HEK293 (cell line): ENCODE data around the gene S100A4.

Experiments
- CTCF ChIA-PET: fragments of 350-600 bp; formaldehyde crosslinking; extraction: SDS; loops from one replicate; lab custom pipeline; 2021; ENCODE audit warnings: antibody characterized with exemption; lab: Yijun Ruan, JAX
- POLR2A ChIA-PET: fragments of 300-600 bp; formaldehyde crosslinking; extraction: SDS; loops from one replicate; lab custom pipeline; 2020; ENCODE audit warnings: antibody characterized with exemption, inconsistent platforms; lab: Yijun Ruan, JAX
- H3K27ac ChIP-seq: fragments of 200-500 bp; sonication (Bioruptor generic); 2 replicates; pipeline ENCODE4 v1.5.1; 2014; ENCODE audit warnings: low read depth, low read length, control low read depth, inconsistent platforms; ENCODE audit errors: extremely low read depth
- H3K36me3 ChIP-seq, 2 experiments: fragments of 200-500 bp in 1 of 2; sonication (Bioruptor generic) in 1 of 2; 1 replicate in 1 of 2; 2 replicates in 1 of 2; pipeline ENCODE4 v1.5.1; 2014 to 2017; ENCODE audit warnings: inconsistent platforms in 2 of 2, low read length in 2 of 2; ENCODE audit not compliant: control insufficient read depth in 2 of 2, insufficient read depth in 1 of 2
- H3K4me1 ChIP-seq: fragments of 200-500 bp; sonication (Bioruptor generic); 2 replicates; pipeline ENCODE4 v1.5.1; 2014; ENCODE audit warnings: mild to moderate bottlenecking, low read length, inconsistent platforms; ENCODE audit not compliant: control insufficient read depth, insufficient read depth
- H3K4me3 ChIP-seq: 2 replicates; pipeline ENCODE4 v1.5.1; 2011; ENCODE audit warnings: low read depth, mild to moderate bottlenecking, control low read depth, low read length, moderate library complexity
- H3K9me3 ChIP-seq: fragments of 200-500 bp; sonication (Bioruptor generic); 2 replicates; pipeline ENCODE4 v1.5.1; 2014; ENCODE audit warnings: low read depth, low read length, inconsistent platforms; ENCODE audit not compliant: control insufficient read depth, insufficient read depth
- KLF1 ChIP-seq: fragments of 450-650 bp; formaldehyde crosslinking; IDR thresholded peaks from 2 replicates; pipeline ENCODE4 v1.5.1; 2016; ENCODE audit warnings: missing biosample characterization, missing genetic modification characterization
- PRDM1 ChIP-seq: fragments of 450-650 bp; formaldehyde crosslinking; IDR thresholded peaks from 2 replicates; pipeline ENCODE4; 2016; ENCODE audit warnings: missing biosample characterization, missing genetic modification characterization
- PRDM2 ChIP-seq: fragments of 450-650 bp; formaldehyde crosslinking; IDR thresholded peaks from 2 replicates; pipeline ENCODE4 v1.5.1; 2016; ENCODE audit warnings: missing biosample characterization, missing genetic modification characterization, borderline replicate concordance
- SCRT2 ChIP-seq: fragments of 450-650 bp; formaldehyde crosslinking; IDR thresholded peaks from 2 replicates; pipeline ENCODE4 v1.5.1; 2016; ENCODE audit warnings: missing biosample characterization, missing genetic modification characterization
- ZBTB6 ChIP-seq: fragments of 450-650 bp; formaldehyde crosslinking; IDR thresholded peaks from 2 replicates; pipeline ENCODE4 v1.5.1; 2017; ENCODE audit warnings: missing biosample characterization, missing genetic modification characterization
- ZNF140 ChIP-seq: fragments of 450-650 bp; formaldehyde crosslinking; IDR thresholded peaks from 2 replicates; pipeline ENCODE4 v1.5.1; 2016; ENCODE audit warnings: missing biosample characterization, missing genetic modification characterization
- ZNF362 ChIP-seq: fragments of 450-650 bp; formaldehyde crosslinking; IDR thresholded peaks from 2 replicates; pipeline ENCODE4 v1.5.1; 2016; ENCODE audit warnings: missing biosample characterization, missing genetic modification characterization
- ZNF48 ChIP-seq: fragments of 450-650 bp; formaldehyde crosslinking; IDR thresholded peaks from 2 replicates; pipeline ENCODE4 v1.5.1; 2016; ENCODE audit warnings: missing biosample characterization, missing genetic modification characterization
- ZNF560 ChIP-seq: fragments of 450-650 bp; formaldehyde crosslinking; IDR thresholded peaks from 2 replicates; pipeline ENCODE4 v1.5.1; 2017; ENCODE audit warnings: missing biosample characterization, missing genetic modification characterization, borderline replicate concordance
- ZNF843 ChIP-seq: fragments of 450-650 bp; formaldehyde crosslinking; IDR thresholded peaks from 2 replicates; pipeline ENCODE4 v1.5.1; 2016; ENCODE audit warnings: missing biosample characterization, missing genetic modification characterization
- ZSCAN30 ChIP-seq: fragments of 450-650 bp; IDR thresholded peaks from 2 replicates; pipeline ENCODE4 v1.5.1; 2018; ENCODE audit warnings: missing biosample characterization, mild to moderate bottlenecking, missing genetic modification characterization, moderate library complexity

The S100A4 gene

GRCh38 chr1:153537376-153537730 is 8.3 kb downstream of the S100A4 start:
- TF ChIP-seq ZBTB6 (tag by site-specific recombination), result no peak
- no peak for TF ChIP-seq ZNF48 (tag by site-specific recombination)
- no peak for TF ChIP-seq ZSCAN30 (tag by site-specific recombination)
- TF ChIP-seq ZNF560 (tag by site-specific recombination), result no peak
- TF ChIP-seq ZNF362 (tag by site-specific recombination), result no peak
- Histone ChIP-seq H3K36me3 (no peaks in the 10 kb centered on the region), H3K4me1 (no peaks in the 10 kb centered on the region), H3K27ac (no peak overlapping the region), H3K4me3 (no peak overlapping the region), H3K9me3 (no peaks in the 10 kb centered on the region)
- CTCF ChIA-PET, result no interaction called here
- POLR2A ChIA-PET, result interaction anchor here (0.7 kb wide), 1 partner anchor 114 kb away, joined by 4 read pairs; no protein-coding TSS in a partner anchor

- no peaks in the 10 kb centered on the region for H3K4me1 ChIP-seq
- TF ChIP-seq PRDM1 (tag by site-specific recombination), result peak; percentile 41
- no peak for TF ChIP-seq ZNF843 (tag by site-specific recombination)
- 0 out of 2 replicates have a peak, but pooled peaks have one; percentile 5 for TF ChIP-seq SCRT2 (tag by site-specific recombination)
- TF ChIP-seq ZNF140 (tag by site-specific recombination), result no peak
- 0 out of 2 replicates have a peak, but pooled peaks have one; percentile 9 for TF ChIP-seq KLF1 (tag by site-specific recombination)
- H3K9me3 ChIP-seq, result no peaks in the 10 kb centered on the region
- ChIA-PET POLR2A (no interaction called here), CTCF (interaction anchor here (0.6 kb wide), 1 partner anchor 8 kb away, joined by 3 read pairs; no protein-coding TSS in a partner anchor)
- H3K4me3 ChIP-seq, result no peak overlapping the region
- no peaks in the 10 kb centered on the region for H3K36me3 ChIP-seq
- H3K27ac ChIP-seq, result no peak overlapping the region
Measured at GRCh38 chr1:153536671-153537375, 8.8 kb downstream of the S100A4 start.

- Histone ChIP-seq H3K27ac (no peak overlapping the region), H3K9me3 (no peaks in the 10 kb centered on the region), H3K4me1 (no peaks in the 10 kb centered on the region), H3K4me3 (no peak overlapping the region), H3K36me3 (no peaks in the 10 kb centered on the region)
- ChIA-PET POLR2A (interaction anchor here (1.0 kb wide), 1 partner anchor 9 kb away, joined by 3 read pairs; no protein-coding TSS in a partner anchor), CTCF (interaction anchor here (0.6 to 3.6 kb wide), 4 partner anchors 9 to 46 kb away, joined by 3 to 12 read pairs (median 4); no protein-coding TSS in a partner anchor)
- TF ChIP-seq SCRT2 (tag by site-specific recombination) (peak; percentile 75), PRDM2 (no peak)
Measured at GRCh38 chr1:153536012-153536670, 9.5 kb downstream of the S100A4 start.
